Prostate gland (tissue), 2 donors: ENCODE data around the gene DRD2.

Experiments used
- CTCF ChIP-seq, 4 experiments: fragments of 200-600 bp in 2 of 4; fragments of 450-650 bp in 2 of 4; sonication (generic) in 2 of 4; IDR thresholded peaks; 1 replicate in 3 of 4; 2 replicates in 1 of 4; pipeline ENCODE4 v1.5.1; 2016 to 2019; ENCODE audit warnings: antibody characterized with exemption in 4 of 4, mild to moderate bottlenecking in 2 of 4, moderate library complexity in 2 of 4
- POLR2AphosphoS5 ChIP-seq: sonication (generic); formaldehyde crosslinking; IDR thresholded peaks from one replicate; pipeline ENCODE4 v1.6.1; 2017; ENCODE audit warnings: antibody characterized with exemption

GRCh38 chr11:113410414-113411135 is 64.6 kb downstream of the DRD2 start:
- TF ChIP-seq POLR2AphosphoS5 (no peak), CTCF (IDR thresholded peaks at IDR 0.05) (no peak)
